SK-N-SH (cell line): ENCODE results near the gene SPOCK1. TPM values are rescaled to one million over a fixed set of nuclear protein-coding genes. Genes with fewer than 3 reads are reported as not detected.

Source experiments
- CTCF ChIA-PET: fragments of 300-600, 350-600 bp; formaldehyde crosslinking; extraction: SDS; loops from one replicate; lab custom pipeline; 2021; lab: Yijun Ruan, JAX
- POLR2A ChIA-PET: fragments of 350-600 bp; sonication (Branson Sonifier 250); formaldehyde crosslinking; extraction: SDS; loops from one replicate; lab custom pipeline; 2020; ENCODE audit warnings: antibody characterized with exemption, inconsistent platforms; lab: Yijun Ruan, JAX
- DNase-seq: peaks from one replicate; pipeline ENCODE4 v3.0.0; 2012
- H2AFZ ChIP-seq: fragments of 200-600 bp; sonication (generic); 2 replicates; pipeline ENCODE4 v1.8.1; 2016; ENCODE audit warnings: antibody characterized with exemption, mild to moderate bottlenecking, low read depth
- H3F3A ChIP-seq: fragments of 200-600 bp; sonication (generic); replicated peaks from 2 replicates; pipeline ENCODE3; 2016; ENCODE audit warnings: antibody characterized with exemption, mild to moderate bottlenecking; ENCODE audit not compliant: insufficient read depth
- H3K27ac ChIP-seq, 2 experiments: fragments of 200-500 bp in 1 of 2; fragments of 200-600 bp in 1 of 2; sonication (Bioruptor generic) in 1 of 2; sonication (generic), shearing (Covaris generic) in 1 of 2; 2 replicates each; pipeline versions ENCODE4 v1.5.1 to v1.6.1; 2014 to 2016; ENCODE audit warnings: low read depth in 2 of 2, inconsistent platforms in 1 of 2, low read length in 1 of 2, mild to moderate bottlenecking in 1 of 2, mixed read lengths in 1 of 2
- H3K27me3 ChIP-seq: fragments of 200-600 bp; sonication (generic), shearing (Covaris generic); 2 replicates; pipeline ENCODE4 v1.6.1; 2016; ENCODE audit warnings: mixed run types; ENCODE audit not compliant: insufficient read depth
- H3K36me3 ChIP-seq, 2 experiments: fragments of 200-500 bp in 1 of 2; fragments of 200-600 bp in 1 of 2; sonication (Bioruptor generic) in 1 of 2; sonication (generic) in 1 of 2; replicated peaks in 1 of 2; 2 replicates each; pipeline versions ENCODE3 to v1.5.1; 2014 to 2016; ENCODE audit warnings: low read length in 1 of 2, mild to moderate bottlenecking in 1 of 2; ENCODE audit not compliant: insufficient read depth in 2 of 2, control insufficient read depth in 1 of 2
- H3K4me1 ChIP-seq, 2 experiments: fragments of 200-500 bp in 1 of 2; fragments of 200-600 bp in 1 of 2; sonication (Bioruptor generic) in 1 of 2; sonication (generic), shearing (Covaris generic) in 1 of 2; 2 replicates each; pipeline versions ENCODE4 v1.5.1 to v1.6.1; 2014 to 2016; ENCODE audit warnings: low read depth in 1 of 2, low read length in 1 of 2, mixed run types in 1 of 2; ENCODE audit not compliant: insufficient read depth in 2 of 2, control insufficient read depth in 1 of 2
- H3K4me2 ChIP-seq: fragments of 200-600 bp; sonication (generic), shearing (Covaris generic); 2 replicates; pipeline ENCODE4 v1.6.1; 2017; ENCODE audit warnings: mixed run types
- H3K4me3 ChIP-seq, 2 experiments: fragments of 200-500 bp in 1 of 2; fragments of 200-600 bp in 1 of 2; sonication (Bioruptor generic) in 1 of 2; sonication (generic), shearing (Covaris generic) in 1 of 2; 2 replicates each; pipeline versions ENCODE4 v1.5.1 to v1.8.1; 2014 to 2016; ENCODE audit warnings: low read depth in 2 of 2, inconsistent platforms in 1 of 2, low read length in 1 of 2, mild to moderate bottlenecking in 1 of 2, mixed read lengths in 1 of 2, moderate library complexity in 1 of 2
- H3K79me2 ChIP-seq: fragments of 200-600 bp; sonication (generic); 2 replicates; pipeline ENCODE4 v1.8.1; 2017; ENCODE audit warnings: mild to moderate bottlenecking; ENCODE audit not compliant: insufficient read depth
- H3K9ac ChIP-seq: fragments of 200-600 bp; sonication (generic); 2 replicates; pipeline ENCODE4 v1.6.1; 2017; ENCODE audit warnings: mixed run types
- H3K9me2 ChIP-seq: fragments of 200-600 bp; sonication (generic); 2 replicates; pipeline ENCODE4 v1.6.1; 2017; ENCODE audit warnings: mixed run types
- H3K9me3 ChIP-seq: fragments of 200-600 bp; sonication (generic); 2 replicates; pipeline ENCODE4 v1.6.1; 2017; ENCODE audit warnings: mixed run types, mild to moderate bottlenecking, moderate library complexity
- H4K20me1 ChIP-seq: fragments of 200-600 bp; sonication (generic); 2 replicates; pipeline ENCODE4 v1.6.1; 2017; ENCODE audit warnings: mild to moderate bottlenecking, mixed run types; ENCODE audit not compliant: insufficient read depth
- CHD2 ChIP-seq: fragments of 150-350 bp; IDR thresholded peaks from 2 replicates; pipeline ENCODE4 v1.6.1; 2018; ENCODE audit warnings: low read length; ENCODE audit not compliant: partially characterized antibody
- EP300 ChIP-seq, 2 experiments: IDR thresholded peaks; 2 replicates each; pipeline versions ENCODE4 v1.4.0 to v1.6.1; 2012; ENCODE audit warnings: borderline replicate concordance in 1 of 2, low read depth in 1 of 2, low read length in 1 of 2
- EZH2phosphoT487 ChIP-seq: fragments of 200-600 bp; sonication (generic); IDR thresholded peaks from 2 replicates; pipeline ENCODE4 v1.6.1; 2017; ENCODE audit warnings: low read depth, mixed run types, mild to moderate bottlenecking, antibody characterized with exemption, moderate library complexity, borderline replicate concordance
- FOSL2 ChIP-seq: IDR thresholded peaks from 2 replicates; pipeline ENCODE4 v1.4.0; 2012; ENCODE audit warnings: low read depth, mild to moderate bottlenecking, moderate library complexity, borderline replicate concordance
- FOXJ3 ChIP-seq: sonication (generic); formaldehyde crosslinking; IDR thresholded peaks from 2 replicates; pipeline ENCODE4 v1.5.1; 2020; ENCODE audit warnings: mild to moderate bottlenecking, missing genetic modification reagents
- GABPA ChIP-seq: IDR thresholded peaks from 2 replicates; pipeline ENCODE4 v1.4.0; 2012; ENCODE audit warnings: low read depth, mild to moderate bottlenecking
- GATA2 ChIP-seq: sonication (generic); formaldehyde crosslinking; IDR thresholded peaks from 2 replicates; pipeline ENCODE4 v1.5.0; 2020; ENCODE audit warnings: mild to moderate bottlenecking, missing genetic modification reagents
- MAX ChIP-seq: IDR thresholded peaks from 2 replicates; pipeline ENCODE4 v1.4.0; 2012; ENCODE audit warnings: low read depth
- MEF2A ChIP-seq: IDR thresholded peaks from 2 replicates; pipeline ENCODE4 v1.4.0; 2012; ENCODE audit warnings: low read depth, borderline replicate concordance
- MXI1 ChIP-seq: IDR thresholded peaks from 2 replicates; pipeline ENCODE4 v1.6.1; 2012; ENCODE audit warnings: mild to moderate bottlenecking, low read depth, low read length, improper control_type of control experiment
- NFIC ChIP-seq: IDR thresholded peaks from 2 replicates; pipeline ENCODE4 v1.4.0; 2012; ENCODE audit warnings: borderline replicate concordance
- NRF1 ChIP-seq: IDR thresholded peaks from 2 replicates; pipeline ENCODE4 v1.6.1; 2012; ENCODE audit warnings: low read depth, mild to moderate bottlenecking, low read length
- POLR2AphosphoS5 ChIP-seq: IDR thresholded peaks from 2 replicates; pipeline ENCODE4 v1.6.1; 2012; ENCODE audit warnings: low read depth, low read length
- REST ChIP-seq: IDR thresholded peaks from 2 replicates; pipeline ENCODE4 v1.6.1; 2012; ENCODE audit warnings: mild to moderate bottlenecking, low read depth, low read length, moderate library complexity
- RFX5 ChIP-seq: IDR thresholded peaks from 2 replicates; pipeline ENCODE4 v1.6.1; 2012; ENCODE audit warnings: mild to moderate bottlenecking, improper control_type of control experiment, low read length
- RXRA ChIP-seq: IDR thresholded peaks from 2 replicates; pipeline ENCODE4 v1.4.0; 2012; ENCODE audit warnings: low read depth, mild to moderate bottlenecking, borderline replicate concordance
- SIN3A ChIP-seq: IDR thresholded peaks from 2 replicates; pipeline ENCODE4 v1.6.1; 2012; ENCODE audit warnings: low read depth, mild to moderate bottlenecking, low read length, moderate library complexity, borderline replicate concordance
- SMC3 ChIP-seq: IDR thresholded peaks from 2 replicates; pipeline ENCODE4 v1.6.1; 2012; ENCODE audit warnings: low read depth, low read length, improper control_type of control experiment
- TCF12 ChIP-seq: IDR thresholded peaks from 2 replicates; pipeline ENCODE4 v1.4.0; 2012
- TEAD4 ChIP-seq: IDR thresholded peaks from 2 replicates; pipeline ENCODE4 v1.4.0; 2012; ENCODE audit warnings: mild to moderate bottlenecking, borderline replicate concordance; ENCODE audit not compliant: insufficient read depth
- USF1 ChIP-seq: IDR thresholded peaks from 2 replicates; pipeline ENCODE4 v1.4.0; 2012; ENCODE audit warnings: low read depth, borderline replicate concordance
- USF2 ChIP-seq: fragments of 150-350 bp; IDR thresholded peaks from 2 replicates; pipeline ENCODE4 v1.6.1; 2017; ENCODE audit warnings: antibody characterized with exemption, low read length, low read depth, borderline replicate concordance
- YY1 ChIP-seq: IDR thresholded peaks from 2 replicates; pipeline ENCODE4 v1.4.0; 2012; ENCODE audit warnings: low read depth, mild to moderate bottlenecking
- polyA plus RNA-seq, 3 experiments: library from polyadenylated mRNA; depleted of rRNA; stranded (reverse); fragments of >200 nt; gene quantifications; 2 replicates each; pipeline ENCODE4 v1.2.3, GENCODE V29; 2012

The SPOCK1 gene
- polyA plus RNA-seq, 1 of the 3 experiments (the other 2 are of a cell fraction): 11.3 TPM

GRCh38 chr5:137504916-137505315 lies 5.8 kb upstream of the SPOCK1 start:
- Histone ChIP-seq H3K9ac (no peak overlapping the region), H3K79me2 (no peaks in the 10 kb centered on the region), H3K27me3 (no peaks in the 10 kb centered on the region), H2AFZ (no peak overlapping the region), H3K9me2 (no peaks in the 10 kb centered on the region), H3K27ac (no peak overlapping the region), H3K4me2 (no peak overlapping the region), H3F3A (no peaks in the 10 kb centered on the region), H4K20me1 (no peaks in the 10 kb centered on the region), H3K9me3 (no peaks in the 10 kb centered on the region), H3K36me3 (no peaks in the 10 kb centered on the region), H3K4me1 (no peaks in the 10 kb centered on the region; a peak in 1 of 4 replicates), H3K4me3 (no peak overlapping the region)
- CTCF ChIA-PET: interaction anchor here (1.0 to 4.1 kb wide), 2 partner anchors 159 to 184 kb away, joined by 3 to 25 read pairs; no protein-coding TSS in a partner anchor
- no peak for DNase-seq
- POLR2A ChIA-PET: no interaction called here
- TF ChIP-seq RFX5: no peak
- TF ChIP-seq RXRA: no peak
- no peak for TF ChIP-seq CHD2
- TF ChIP-seq MXI1: no peak
- TF ChIP-seq POLR2AphosphoS5: no peak
- TF ChIP-seq EZH2phosphoT487: no peak
- no peak for TF ChIP-seq YY1

DNA sequence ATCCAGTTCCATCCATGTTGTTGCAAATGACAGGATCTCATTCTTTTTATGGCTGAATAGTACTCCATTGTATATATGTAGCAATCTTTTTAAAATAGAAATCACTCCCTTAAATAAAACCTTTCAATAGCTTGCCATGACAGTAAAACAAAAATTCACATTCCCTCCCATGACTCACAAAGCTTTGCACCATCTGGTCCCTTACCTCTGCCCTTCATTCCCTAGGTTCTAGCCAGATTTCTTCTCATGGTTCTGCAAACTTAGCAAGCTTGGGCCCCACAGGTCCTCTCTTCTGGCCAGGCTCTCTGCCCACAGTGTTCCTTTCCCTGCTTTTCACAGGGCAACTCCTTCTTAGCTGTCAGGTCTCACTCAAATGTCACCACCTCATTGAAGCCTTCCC lies 4.3 kb upstream of the SPOCK1 start:
- TF ChIP-seq FOSL2: no peak
- no peak for TF ChIP-seq RFX5
- no peak for TF ChIP-seq SMC3
- no peak for TF ChIP-seq REST
- TF ChIP-seq NRF1: no peak
- TF ChIP-seq GATA2 (CRISPR knock-in tag): no peak
- TF ChIP-seq EP300 (IDR thresholded peaks at IDR 0.05; ENCODE audit: borderline replicate concordance in 1 of 2, low read depth in 1 of 2, low read length in 1 of 2): no peak
- no peak for TF ChIP-seq MAX
- no peak for TF ChIP-seq USF2
- no peak for TF ChIP-seq NFIC
- no peak for TF ChIP-seq GABPA
- TF ChIP-seq MEF2A: no peak
- TF ChIP-seq SIN3A: no peak
- TF ChIP-seq TCF12: no peak
- no peak for TF ChIP-seq USF1
- TF ChIP-seq FOXJ3 (CRISPR knock-in tag): no peak
- TF ChIP-seq POLR2AphosphoS5: no peak
- TF ChIP-seq TEAD4: no peak
- CTCF ChIA-PET: interaction anchor here (1.2 to 4.1 kb wide), 2 partner anchors 102 to 183 kb away, joined by 3 to 25 read pairs; no protein-coding TSS in a partner anchor

More for the DNA sequence above, 4.3 kb upstream of the SPOCK1 start:
- no peak overlapping the region for H3K4me2 ChIP-seq
- H2AFZ ChIP-seq: no peak overlapping the region
- no peaks in the 10 kb centered on the region; a peak in 1 of 4 replicates for H3K4me1 ChIP-seq
- H3K4me3 ChIP-seq: no peak overlapping the region
- no peaks in the 10 kb centered on the region for H3K27me3 ChIP-seq
- DNase-seq: no peak
- H3K36me3 ChIP-seq: no peaks in the 10 kb centered on the region
- H3K9me2 ChIP-seq: no peaks in the 10 kb centered on the region
- H3K9ac ChIP-seq: no peak overlapping the region
- no peaks in the 10 kb centered on the region for H3K9me3 ChIP-seq
- H3K27ac ChIP-seq: no peak overlapping the region
- H4K20me1 ChIP-seq: no peaks in the 10 kb centered on the region
- POLR2A ChIA-PET: no interaction called here
- H3F3A ChIP-seq: no peaks in the 10 kb centered on the region
- H3K79me2 ChIP-seq: peaks cover 5% of the 10 kb centered on the region
